ENCODE results near the gene EXOSC2. TPM values are rescaled to one million over a fixed set of nuclear protein-coding genes. Genes with fewer than 3 reads are reported as not detected.
A peak's percentile ranks its signal among the peaks of the same experiment; 100 is the strongest.

The EXOSC2 gene
- total RNA-seq, 1 donor: 32.8 TPM

- no peak overlapping the region for H3K4me3 ChIP-seq (ENCODE audit: low read depth, low read length)
- no peak for DNase-seq (ENCODE audit: low read depth)
- no peak for TF ChIP-seq CTCF (IDR thresholded peaks at IDR 0.05; ENCODE audit: insufficient read depth, low read depth, low read length)
These were observed 2.6 kb downstream of the EXOSC2 start for GRCh38 chr9:130696139-130696650.

GRCh38 chr9:130696996-130697395 is 3.4 kb downstream of the EXOSC2 start:
- DNase-seq (ENCODE audit: low read depth): no peak
- TF ChIP-seq CTCF (IDR thresholded peaks at IDR 0.05; ENCODE audit: insufficient read depth, low read depth, low read length): no peak
- H3K4me3 ChIP-seq (ENCODE audit: low read depth, low read length): no peak overlapping the region

DNA sequence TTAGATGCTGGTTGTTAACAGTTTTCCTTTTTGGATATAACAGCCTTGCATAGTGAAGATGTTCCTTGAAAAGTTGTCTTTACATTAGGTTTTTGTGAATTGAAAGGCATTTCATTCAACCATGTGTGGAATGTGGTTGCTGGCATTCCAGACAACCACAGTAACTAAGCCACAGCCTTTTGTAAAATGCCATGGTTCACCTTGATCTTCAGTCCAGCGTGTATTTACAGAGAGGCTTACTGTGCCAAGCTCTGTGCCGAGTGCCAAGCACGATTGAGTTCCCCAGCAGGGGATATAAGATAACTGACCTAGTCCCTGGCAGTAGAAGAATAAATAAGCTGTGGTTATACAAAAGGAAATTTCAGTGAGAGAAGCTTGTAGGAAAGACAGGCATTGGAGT is 4.9 kb downstream of the EXOSC2 start:
- no peak for DNase-seq (ENCODE audit: low read depth)
- TF ChIP-seq CTCF (IDR thresholded peaks at IDR 0.05; ENCODE audit: insufficient read depth, low read depth, low read length): no peak
- H3K4me3 ChIP-seq (ENCODE audit: low read depth, low read length): no peak overlapping the region

DNA sequence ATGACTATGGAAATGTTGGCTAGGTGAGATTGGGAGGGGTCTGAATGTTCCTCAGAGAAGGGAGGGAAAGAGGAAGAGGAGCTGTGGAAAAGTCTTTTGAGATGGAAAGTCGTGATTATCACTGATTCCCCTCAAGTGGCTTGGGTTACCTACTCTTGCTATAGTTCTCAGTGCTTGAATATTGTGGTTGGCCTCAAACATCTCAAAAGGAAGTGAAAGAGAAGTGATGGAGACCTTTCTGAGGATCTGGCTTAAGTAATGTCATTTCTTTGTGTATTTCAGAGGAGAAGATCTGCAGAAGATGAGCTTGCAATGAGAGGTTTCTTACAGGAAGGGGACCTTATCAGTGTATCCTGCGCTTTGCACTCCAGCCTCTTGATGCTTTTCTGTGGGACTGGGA is 5.5 kb downstream of the EXOSC2 start:
- TF ChIP-seq CTCF (IDR thresholded peaks at IDR 0.05; ENCODE audit: insufficient read depth, low read depth, low read length): no peak
- DNase-seq (ENCODE audit: low read depth): no peak
- H3K4me3 ChIP-seq (ENCODE audit: low read depth, low read length): no peak overlapping the region

DNA sequence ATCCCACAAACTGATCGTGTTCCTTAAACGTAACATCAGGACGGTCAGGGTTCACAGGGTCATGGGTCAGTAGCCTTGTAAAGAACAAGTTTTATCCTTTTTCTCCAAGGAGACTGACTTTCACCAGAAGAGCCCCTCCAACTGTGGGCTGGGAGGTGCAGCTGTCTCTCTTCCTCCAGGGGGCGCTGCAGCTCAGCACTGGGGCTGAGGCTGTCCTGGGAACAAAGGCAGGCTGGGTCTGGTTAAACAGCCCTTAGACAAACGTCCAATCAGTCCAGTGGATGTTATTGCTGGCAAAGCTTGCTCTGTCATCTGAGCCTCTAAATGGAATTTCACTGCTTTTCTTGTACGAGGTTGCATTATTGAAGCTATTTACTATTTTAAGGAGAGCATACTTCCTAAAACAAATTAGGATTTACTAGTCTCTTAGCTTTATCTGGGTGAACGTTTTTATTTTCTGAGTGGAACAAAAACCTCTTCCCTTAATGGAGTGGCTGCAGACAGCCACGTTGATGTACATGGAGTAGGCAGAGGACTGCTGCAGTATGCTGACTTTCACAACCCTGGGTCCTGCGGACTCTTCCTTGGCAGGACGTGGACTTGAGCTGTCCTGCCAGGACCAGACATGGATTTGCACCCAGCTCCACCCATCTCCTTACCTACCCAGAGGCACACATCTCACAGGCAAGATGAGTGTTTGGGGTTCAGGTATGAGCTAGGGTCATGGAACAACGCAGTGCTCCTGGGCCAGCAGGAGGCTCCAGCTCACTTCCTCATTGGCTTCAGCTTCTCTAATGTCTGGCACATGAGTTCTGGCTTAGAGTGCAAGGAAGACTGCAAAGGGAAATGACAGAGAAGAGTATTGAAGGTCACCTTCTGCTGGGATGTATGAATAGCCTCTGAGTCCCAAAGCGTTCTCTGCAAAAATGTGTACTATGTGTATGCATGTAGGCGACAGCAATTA is 7.8 kb downstream of the EXOSC2 start:
- no peak overlapping the region for H3K4me3 ChIP-seq (ENCODE audit: low read depth, low read length)
- TF ChIP-seq CTCF (IDR thresholded peaks at IDR 0.05; ENCODE audit: insufficient read depth, low read depth, low read length): peak; percentile 98
- peak; percentile 81 for DNase-seq (ENCODE audit: low read depth)

GRCh38 chr9:130703501-130703900 is 9.9 kb downstream of the EXOSC2 start:
- no peak for DNase-seq (ENCODE audit: low read depth)
- no peak for TF ChIP-seq CTCF (IDR thresholded peaks at IDR 0.05; ENCODE audit: insufficient read depth, low read depth, low read length)
- no peak overlapping the region for H3K4me3 ChIP-seq (ENCODE audit: low read depth, low read length)
